LoVo (cell line): ENCODE measurements around the gene SH3BP1.
"Not testable (repeated sequence)": the region's sequence is repeated elsewhere in the genome, so short reads cannot be mapped to it uniquely, and the experiment has no call there.

Source experiments
- DNase-seq: peaks from one replicate; pipeline ENCODE4 v3.0.0-alpha.2; 2016; ENCODE audit warnings: low spot score

The SH3BP1 gene

DNA sequence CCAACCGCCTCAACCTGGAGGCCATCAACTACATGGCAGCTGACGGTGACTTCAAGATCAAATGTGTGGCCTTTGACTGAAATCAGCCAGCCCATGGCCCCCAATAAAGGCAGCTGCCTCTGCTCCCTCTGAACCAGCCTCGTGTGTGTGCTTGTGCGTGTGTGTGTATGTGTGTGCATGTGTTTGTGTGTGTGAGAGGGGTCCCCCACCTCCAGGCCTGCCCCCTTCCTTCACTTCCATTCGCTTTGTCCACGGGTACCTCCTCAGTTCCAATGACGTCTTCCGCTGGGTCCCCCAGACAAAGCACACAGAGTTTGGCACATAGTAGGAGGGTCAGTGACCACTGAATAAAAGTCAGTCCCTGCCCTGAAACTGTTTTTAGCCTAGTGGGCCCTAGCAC lies 40.2 kb downstream of the SH3BP1 start:
- DNase-seq, result no peak

DNA sequence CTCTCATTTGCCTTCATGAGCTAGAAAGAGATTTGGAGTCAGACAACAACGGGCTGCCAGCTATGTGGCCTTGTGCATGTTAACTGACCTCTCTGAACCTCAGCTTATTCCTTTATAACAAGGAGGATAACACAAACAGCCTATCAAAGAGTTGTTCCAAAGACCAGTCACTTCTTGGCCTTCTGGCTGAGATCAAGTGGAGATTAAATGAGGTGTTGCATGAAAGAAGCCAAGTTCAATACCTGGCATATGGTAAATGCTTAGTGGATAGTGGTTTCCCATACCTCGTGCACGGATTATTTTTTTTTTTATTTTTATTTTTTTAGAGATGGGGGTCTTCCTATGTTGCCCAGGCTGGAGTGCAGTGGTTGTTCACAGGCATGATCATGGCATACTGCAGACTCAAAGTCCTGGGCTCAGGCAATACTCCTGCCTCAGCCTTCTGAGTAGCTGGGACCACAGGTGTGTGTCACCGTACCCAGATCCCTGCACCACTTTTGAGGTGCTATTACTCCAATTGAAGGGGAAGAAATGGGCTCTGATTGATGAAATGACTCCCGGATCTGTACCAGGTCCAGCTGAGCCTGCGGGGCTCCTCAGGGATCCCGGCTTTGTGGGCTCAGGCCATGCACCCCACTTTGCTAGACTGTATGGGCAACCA lies 40.9 kb downstream of the SH3BP1 start:
- DNase-seq, result no peak

DNA sequence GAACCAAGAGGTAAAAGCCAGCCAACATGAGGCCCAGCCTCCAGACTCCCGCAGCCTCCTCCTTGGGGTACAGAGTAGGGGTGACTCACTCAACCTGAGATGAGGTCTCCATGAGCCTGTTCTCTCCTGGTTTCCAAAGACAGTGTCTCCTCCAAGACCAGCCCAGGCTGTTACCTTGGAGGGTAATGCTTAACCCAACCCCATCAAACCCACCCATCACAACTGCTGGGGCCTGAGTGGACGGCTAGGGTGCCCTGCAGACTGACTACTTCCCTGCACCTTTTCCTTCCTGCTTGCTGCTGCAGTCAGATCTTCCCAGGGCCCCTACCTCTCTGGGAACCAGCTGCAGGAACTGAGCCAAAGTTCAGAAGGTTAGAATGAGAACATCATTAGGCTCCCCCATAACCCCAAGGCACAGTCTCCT lies 41.5 kb downstream of the SH3BP1 start:
- DNase-seq, result no peak

DNA sequence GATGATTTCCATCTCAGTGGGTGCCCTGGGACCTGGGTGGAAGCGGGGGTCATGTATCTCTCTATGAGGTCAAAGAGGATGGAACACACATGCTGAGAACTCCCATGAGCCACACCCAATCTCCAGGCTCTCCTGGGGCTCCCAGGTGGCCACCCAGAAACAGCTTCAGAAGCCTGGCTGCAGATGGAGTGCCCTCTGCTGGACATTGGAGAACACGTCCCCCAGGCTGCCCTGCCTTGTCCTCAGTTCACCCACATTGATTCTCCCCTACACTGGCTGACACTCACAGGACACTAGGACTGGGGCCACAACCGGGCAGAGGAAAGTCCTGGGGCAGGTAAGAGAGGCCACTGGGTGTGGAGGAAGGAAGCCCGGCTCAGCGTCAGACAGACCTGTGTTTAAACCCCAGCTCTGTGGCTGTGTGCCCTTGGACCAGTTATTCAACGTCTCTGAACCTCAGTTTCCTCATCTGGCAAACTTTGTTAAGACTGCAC lies 42.1 kb downstream of the SH3BP1 start:
- DNase-seq, result peak; percentile 76

DNA sequence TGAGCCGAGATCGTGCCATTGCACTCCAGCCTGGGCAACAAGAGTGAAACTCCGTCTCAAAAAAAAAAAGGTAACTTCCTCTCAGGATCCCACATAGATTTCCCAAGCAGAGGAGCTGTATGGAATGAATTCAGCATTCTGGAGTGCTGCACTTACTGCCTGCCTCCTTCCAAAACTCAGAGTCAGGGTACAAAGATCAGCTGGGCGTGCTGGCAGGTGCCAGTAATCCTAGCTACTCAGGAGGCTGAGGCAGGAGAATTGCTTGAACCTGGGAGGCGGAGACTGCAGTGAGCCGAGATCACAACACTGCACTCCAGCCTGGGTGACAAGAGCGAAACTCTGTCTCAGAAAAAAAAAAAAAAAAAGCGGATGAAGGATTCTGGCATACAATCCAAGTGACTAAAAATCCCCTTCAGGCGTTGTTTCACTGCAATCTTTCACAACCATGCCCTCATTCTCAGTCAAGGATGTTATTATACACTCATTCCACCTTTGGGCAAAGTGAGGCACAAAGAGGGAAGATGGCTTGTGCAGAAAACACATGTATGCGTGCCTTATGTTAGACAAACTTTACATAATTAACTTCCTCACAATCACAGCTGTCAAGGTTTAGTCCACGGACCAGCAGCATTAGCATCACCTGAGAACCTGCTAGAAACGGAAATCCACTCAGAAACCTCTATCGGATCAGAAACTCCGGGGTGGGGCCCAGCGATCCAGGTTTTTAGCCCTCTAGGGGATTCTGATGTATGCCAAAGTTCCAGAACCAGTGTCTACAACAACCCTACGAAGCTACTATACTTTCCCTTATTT lies 45.5 kb downstream of the SH3BP1 start:
- DNase-seq, result no peak

- DNase-seq, result peak; percentile 91
Observed at GRCh38 chr22:37686002-37686982, 46.8 kb downstream of the SH3BP1 start, which contains the start of gene NOL12. TSS of gene NOL12 (plus strand) at chr22:37686343. CDS start at chr22:37686393, 50 bp downstream.

- DNase-seq, result no peak
Observed at GRCh38 chr22:37690407-37690806, 50.9 kb downstream of the SH3BP1 start.

DNA sequence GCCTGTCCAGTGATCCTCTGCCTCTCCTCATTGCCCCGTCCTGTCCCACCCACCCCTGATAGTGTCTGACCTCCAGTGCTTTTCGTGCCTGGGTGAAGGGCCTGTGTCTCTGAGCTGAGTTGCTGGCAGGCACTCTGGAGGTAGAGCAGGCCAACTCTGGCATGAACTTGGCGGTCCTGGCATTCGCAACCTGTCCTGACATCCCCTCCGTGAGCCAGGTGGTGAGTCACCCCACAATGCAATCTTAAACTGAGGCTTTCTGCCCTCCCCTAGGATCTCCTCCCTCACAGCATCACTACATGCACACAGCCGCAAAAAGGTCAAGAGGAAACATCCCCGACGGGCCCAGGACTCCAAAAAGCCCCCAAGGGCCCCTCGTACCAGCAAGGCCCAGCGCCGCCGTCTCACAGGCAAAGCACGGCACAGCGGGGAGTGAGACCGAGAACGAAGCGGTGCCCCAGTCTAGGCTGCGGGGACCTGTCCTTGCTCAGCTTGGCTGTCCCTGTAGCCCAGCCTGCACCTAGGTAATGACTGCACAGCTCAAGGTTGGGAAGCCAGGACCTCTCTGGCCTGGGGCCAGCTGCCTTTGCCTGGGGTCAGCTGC lies 51.5 kb downstream of the SH3BP1 start:
- no peak for DNase-seq

GRCh38 chr22:37692627-37693285 lies 53.3 kb downstream of the SH3BP1 start:
- DNase-seq, result no peak

DNA sequence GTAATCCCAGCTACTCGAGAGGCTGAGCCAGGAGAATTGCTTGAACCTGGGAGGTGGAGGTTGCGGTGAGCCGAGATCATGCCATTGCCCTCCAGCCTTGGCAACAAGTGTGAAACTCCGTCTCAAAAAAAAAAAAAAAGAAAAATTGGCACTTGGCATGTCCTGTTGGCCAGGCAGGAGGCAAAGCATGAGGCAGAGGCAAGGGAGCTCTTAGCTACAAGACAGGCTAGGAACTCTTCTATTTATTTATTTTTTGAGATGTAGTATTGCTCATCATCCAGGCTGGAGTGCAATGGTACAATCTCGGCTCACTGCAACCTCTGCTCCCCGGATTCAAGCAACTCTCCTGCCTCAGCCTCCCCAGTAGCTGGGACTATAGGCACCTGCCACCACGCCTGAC lies 54.7 kb downstream of the SH3BP1 start:
- DNase-seq, result not testable (repeated sequence)

DNA sequence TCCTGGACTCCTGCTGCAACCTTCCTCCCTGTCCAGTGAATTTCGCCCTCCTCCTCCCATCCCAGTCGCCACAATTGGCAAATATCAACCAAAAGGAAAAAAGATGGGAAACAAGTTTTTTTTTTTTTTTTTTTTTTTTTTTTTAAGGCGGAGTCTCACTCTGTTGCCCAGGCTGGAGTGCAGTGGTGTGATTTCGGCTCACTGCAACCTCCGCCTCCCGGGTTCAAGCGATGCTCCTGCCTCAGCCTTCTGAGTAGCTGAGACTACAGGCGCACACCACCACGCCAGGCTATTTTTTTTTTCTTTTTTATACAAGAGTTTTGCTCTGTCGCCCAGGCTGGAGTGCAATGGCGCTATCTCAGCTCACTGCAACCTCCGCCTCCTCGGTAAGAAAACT lies 56.8 kb downstream of the SH3BP1 start:
- not testable (repeated sequence) for DNase-seq

DNA sequence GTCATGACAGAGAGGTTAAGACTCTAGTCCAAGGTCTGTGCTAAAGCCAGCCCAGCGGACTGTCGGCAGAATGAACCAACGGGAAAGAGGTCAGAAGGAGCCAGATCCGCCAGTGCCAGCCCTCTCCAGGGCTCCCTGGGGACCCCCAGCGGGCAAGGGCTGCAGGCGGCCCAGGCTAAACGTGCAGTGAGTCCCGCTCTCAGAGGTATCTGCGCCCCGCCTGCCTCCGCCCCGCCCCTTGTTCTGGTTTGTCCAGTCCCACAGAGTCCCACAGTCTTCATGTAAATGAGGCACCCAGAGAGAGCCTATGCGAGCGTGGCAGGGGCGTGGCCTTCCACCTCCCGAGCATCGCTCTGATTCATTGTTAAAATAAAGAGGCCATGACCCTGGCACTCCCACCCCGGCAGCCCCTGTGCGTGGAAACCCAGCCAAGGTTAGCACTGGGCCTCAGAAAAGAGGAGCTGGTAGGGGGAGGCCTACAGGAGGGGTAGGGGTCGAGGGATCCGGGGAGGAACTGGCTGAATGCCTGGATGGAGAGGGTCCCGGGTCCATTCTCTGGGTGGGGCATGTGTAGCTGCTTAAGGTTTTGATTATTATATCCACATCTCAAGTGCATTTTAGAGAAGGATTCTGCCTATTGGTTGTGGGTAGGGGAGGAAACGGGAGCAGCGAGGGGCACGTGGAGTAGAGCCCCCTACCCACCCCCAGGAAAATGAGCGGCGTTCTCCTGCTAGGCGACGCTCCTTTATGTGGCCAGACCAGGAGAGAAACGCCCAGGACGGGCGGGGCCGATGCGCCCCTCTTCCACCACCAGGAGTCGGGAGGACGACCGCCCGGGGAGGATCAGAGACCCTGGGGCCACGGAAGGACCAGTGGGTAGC lies 57.4 kb downstream of the SH3BP1 start, which contains the start of gene TRIOBP:
Gene TRIOBP (plus strand): TSS at position 392 of the 881 bp plus-strand sequence. CDS start 4,318 bp downstream, outside the sequence.
- DNase-seq, result no peak

GRCh38 chr22:37697538-37697835 lies 58.0 kb downstream of the SH3BP1 start:
- DNase-seq, result no peak

DNA sequence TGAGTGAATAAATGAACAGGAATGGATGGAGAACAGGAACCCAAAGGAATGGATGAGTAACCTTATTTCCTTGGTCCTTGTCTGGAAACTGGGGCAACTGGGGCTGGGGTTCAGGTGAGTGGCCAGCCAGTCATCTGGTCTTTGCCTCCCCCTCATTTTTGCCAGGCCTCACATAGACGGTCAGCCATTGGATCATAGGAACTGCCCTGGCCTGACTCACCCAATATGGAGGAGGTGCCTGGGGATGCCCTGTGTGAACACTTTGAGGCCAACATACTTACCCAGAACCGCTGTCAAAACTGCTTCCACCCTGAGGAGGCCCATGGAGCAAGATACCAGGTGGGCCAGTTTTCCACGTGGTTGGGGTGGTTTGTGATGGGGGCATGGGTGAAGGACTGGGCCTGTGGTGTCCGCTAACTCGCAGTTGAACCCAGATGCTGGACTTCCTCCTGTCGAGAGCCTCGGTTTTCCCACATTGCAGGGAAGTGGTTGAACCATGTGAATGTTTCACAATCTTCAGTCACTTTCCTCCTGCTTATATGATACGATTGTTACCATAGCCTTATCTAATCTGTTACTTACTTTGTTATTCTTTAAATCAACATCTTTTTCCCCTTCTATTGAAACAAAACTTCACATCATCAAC lies 61.8 kb downstream of the SH3BP1 start:
- no peak for DNase-seq

DNA sequence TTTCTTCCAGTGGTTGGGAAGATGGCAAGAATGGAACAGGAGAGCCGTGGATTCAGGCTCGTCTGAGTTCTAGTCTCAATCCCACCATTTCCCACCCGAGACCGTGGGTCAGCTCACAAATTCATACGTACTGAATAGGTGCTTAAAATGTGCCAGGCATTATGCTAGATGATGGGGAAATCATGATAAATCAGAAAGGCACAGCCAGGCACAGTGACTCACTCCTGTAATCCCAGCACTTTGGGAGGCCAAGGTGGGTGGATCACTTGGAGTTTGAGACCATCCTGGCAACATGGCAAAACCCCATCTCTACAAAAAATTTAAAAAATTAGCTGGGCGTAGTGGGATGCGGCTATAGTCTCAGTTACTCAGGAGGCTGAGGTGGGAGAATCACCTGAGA lies 64.4 kb downstream of the SH3BP1 start:
- no peak for DNase-seq

GRCh38 chr22:37704645-37705044 lies 65.2 kb downstream of the SH3BP1 start:
- no peak for DNase-seq

DNA sequence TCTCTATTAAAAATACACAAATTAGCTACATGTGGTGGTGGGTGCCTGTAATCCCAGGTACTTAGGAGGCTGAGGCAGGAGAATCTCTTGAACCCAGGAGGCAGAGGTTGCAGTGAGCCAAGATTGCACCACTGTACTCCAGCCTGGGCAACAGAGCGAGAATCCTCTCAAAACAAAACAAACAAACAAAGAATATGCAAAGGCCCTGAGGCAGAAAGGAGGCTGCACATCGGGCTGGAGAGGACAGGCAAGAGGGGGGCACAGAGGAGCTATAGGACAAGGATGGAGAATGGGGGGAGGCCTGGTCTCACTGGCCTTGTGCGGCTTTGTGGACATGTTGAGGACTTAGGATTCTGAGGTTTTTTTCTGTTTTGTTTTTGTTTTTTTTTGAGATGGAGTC lies 65.7 kb downstream of the SH3BP1 start:
- no peak for DNase-seq
